Mesenchymal stem cell (in vitro differentiated cells and primary cell): Measurements from ENCODE around the gene DUSP14.

ENCODE experiments used
- DNase-seq: peaks from one replicate; pipeline ENCODE4 v3.0.0-alpha.2; 2013
- H2AFZ ChIP-seq: one replicate; pipeline ENCODE4 v1.6.1; 2013; ENCODE audit warnings: low read depth, mild to moderate bottlenecking, control low read depth, inconsistent platforms, low read length, moderate library complexity
- H2AK5ac ChIP-seq: 2 replicates; pipeline ENCODE4 v1.6.1; 2013; ENCODE audit warnings: low read length, moderate library complexity, mild to moderate bottlenecking, inconsistent platforms; ENCODE audit not compliant: severe bottlenecking
- H2BK120ac ChIP-seq: one replicate; pipeline ENCODE4 v1.6.1; 2013; ENCODE audit warnings: low read depth, mild to moderate bottlenecking, inconsistent platforms, low read length, moderate library complexity
- H2BK12ac ChIP-seq, 2 experiments: one replicate each; pipeline ENCODE4 v1.6.1; 2013; ENCODE audit warnings: inconsistent platforms in 2 of 2, low read length in 2 of 2, mild to moderate bottlenecking in 2 of 2, moderate library complexity in 2 of 2, control low read depth in 1 of 2
- H2BK15ac ChIP-seq: one replicate; pipeline ENCODE4 v1.6.1; 2013; ENCODE audit warnings: mild to moderate bottlenecking, low read depth, inconsistent platforms; ENCODE audit not compliant: poor library complexity, severe bottlenecking
- H2BK5ac ChIP-seq: 2 replicates; pipeline ENCODE4 v1.6.1; 2013; ENCODE audit warnings: low read depth, mild to moderate bottlenecking, low read length, control low read depth, inconsistent platforms; ENCODE audit not compliant: poor library complexity, severe bottlenecking
- H3K14ac ChIP-seq, 2 experiments: one replicate each; pipeline ENCODE4 v1.6.1; 2013; ENCODE audit warnings: inconsistent platforms in 2 of 2, low read length in 2 of 2, control low read depth in 1 of 2, mild to moderate bottlenecking in 1 of 2, moderate library complexity in 1 of 2
- H3K18ac ChIP-seq, 2 experiments: one replicate each; pipeline ENCODE4 v1.6.1; 2013; ENCODE audit warnings: inconsistent platforms in 2 of 2, low read length in 2 of 2, control low read depth in 1 of 2, low read depth in 1 of 2, mild to moderate bottlenecking in 1 of 2
- H3K23ac ChIP-seq, 2 experiments: one replicate each; pipeline ENCODE4 v1.6.1; 2013; ENCODE audit warnings: inconsistent platforms in 2 of 2, low read length in 2 of 2, mild to moderate bottlenecking in 2 of 2, moderate library complexity in 2 of 2, control low read depth in 1 of 2
- H3K27ac ChIP-seq: 2 replicates; pipeline ENCODE4 v1.5.1; 2013; ENCODE audit warnings: mild to moderate bottlenecking, moderate library complexity, low read length, control low read depth, inconsistent platforms; ENCODE audit not compliant: poor library complexity, severe bottlenecking
- H3K27me3 ChIP-seq, 2 experiments: 2 replicates each; pipeline versions ENCODE4 v1.6.1 to v1.7.0; 2013; ENCODE audit warnings: low read length in 2 of 2, mild to moderate bottlenecking in 2 of 2, moderate library complexity in 2 of 2, control low read depth in 1 of 2, inconsistent platforms in 1 of 2; ENCODE audit not compliant: control insufficient read depth in 1 of 2, insufficient read depth in 1 of 2
- H3K36me3 ChIP-seq, 2 experiments: 2 replicates each; pipeline versions ENCODE4 v1.6.1 to v1.7.0; 2013; ENCODE audit warnings: low read length in 2 of 2, control low read depth in 1 of 2, inconsistent platforms in 1 of 2, low read depth in 1 of 2, mild to moderate bottlenecking in 1 of 2; ENCODE audit not compliant: insufficient read depth in 2 of 2, control insufficient read depth in 1 of 2
- H3K4ac ChIP-seq, 2 experiments: one replicate each; pipeline ENCODE4 v1.6.1; 2013; ENCODE audit warnings: inconsistent platforms in 2 of 2, low read length in 2 of 2, mild to moderate bottlenecking in 2 of 2, moderate library complexity in 2 of 2, control low read depth in 1 of 2, low read depth in 1 of 2
- H3K4me1 ChIP-seq: 2 replicates; pipeline ENCODE4 v1.6.1; 2013; ENCODE audit warnings: low read depth, low read length, control low read depth; ENCODE audit not compliant: control insufficient read depth, insufficient read depth
- H3K4me2 ChIP-seq: 2 replicates; pipeline ENCODE4 v1.6.1; 2013; ENCODE audit warnings: low read length, mild to moderate bottlenecking, inconsistent platforms; ENCODE audit not compliant: poor library complexity, severe bottlenecking
- H3K4me3 ChIP-seq, 2 experiments: 2 replicates each; pipeline versions ENCODE4 v1.5.1 to v1.7.0; 2013; ENCODE audit warnings: low read length in 2 of 2, mild to moderate bottlenecking in 2 of 2, control low read depth in 1 of 2, low read depth in 1 of 2; ENCODE audit not compliant: insufficient read depth in 1 of 2
- H3K79me1 ChIP-seq: replicated peaks from 2 replicates; pipeline ENCODE4 v1.6.1; 2013; ENCODE audit warnings: mild to moderate bottlenecking, control low read depth, low read length, inconsistent platforms; ENCODE audit not compliant: poor library complexity, severe bottlenecking
- H3K9ac ChIP-seq: 2 replicates; pipeline ENCODE4 v1.7.0; 2013; ENCODE audit warnings: mild to moderate bottlenecking, low read length, moderate library complexity
- H3K9me3 ChIP-seq: 2 replicates; pipeline ENCODE4 v1.7.0; 2013; ENCODE audit warnings: mild to moderate bottlenecking, low read length; ENCODE audit not compliant: control insufficient read depth
- H4K8ac ChIP-seq: one replicate; pipeline ENCODE4 v1.6.1; 2013; ENCODE audit warnings: inconsistent platforms, mild to moderate bottlenecking, low read length, moderate library complexity
- H4K91ac ChIP-seq: one replicate; pipeline ENCODE4 v1.6.1; 2013; ENCODE audit warnings: mild to moderate bottlenecking, low read length, inconsistent platforms
- WGBS: methylation state at CpG from one replicate; pipeline ENCODE4 v1.1.7; 2013; ENCODE audit warnings: mixed read lengths; 5-methylcytosine and 5-hydroxymethylcytosine counted together

The DUSP14 gene

DNA sequence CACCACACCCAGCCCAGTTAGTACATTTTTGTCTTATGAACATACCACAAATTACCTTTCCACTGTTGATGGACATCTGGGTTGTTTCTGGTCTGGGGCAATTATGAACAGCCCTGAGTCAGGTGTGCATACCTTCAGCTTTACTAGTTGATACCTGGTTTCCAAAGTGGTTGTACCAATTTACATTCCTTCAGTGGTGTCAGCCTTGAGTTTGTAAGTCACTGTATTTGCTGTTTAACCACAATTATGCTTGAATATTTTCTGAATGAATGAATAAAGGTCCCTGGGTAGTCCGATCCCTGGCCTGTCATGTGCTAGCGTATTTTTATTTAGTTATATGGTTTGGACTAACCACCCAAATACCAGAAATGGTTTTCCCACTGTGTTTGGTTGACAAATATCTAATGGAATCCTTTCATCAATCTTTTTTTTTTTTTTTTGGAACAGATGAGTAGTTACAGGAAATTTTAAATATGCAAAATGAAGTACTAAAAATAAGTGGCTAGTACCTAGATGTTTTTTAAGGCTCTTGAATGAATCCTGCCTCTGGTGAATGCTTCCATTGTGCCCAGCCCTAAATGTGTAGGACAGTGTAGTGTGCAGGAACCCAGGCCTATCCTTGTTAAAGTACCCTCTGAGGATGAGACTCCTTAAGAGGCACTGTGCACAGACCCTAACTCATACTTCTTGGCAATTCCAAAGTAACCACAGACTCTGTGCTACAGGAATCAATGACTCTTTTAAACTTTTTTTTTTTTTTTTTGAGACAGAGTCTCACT is 3.7 kb downstream of the DUSP14 start:
- peak overlapping the region; percentile 57 for H3K4me2 ChIP-seq
- no peak overlapping the region for H4K8ac ChIP-seq
- no CpG with 5 or more reads among the region's 2 CpGs for WGBS

DNA sequence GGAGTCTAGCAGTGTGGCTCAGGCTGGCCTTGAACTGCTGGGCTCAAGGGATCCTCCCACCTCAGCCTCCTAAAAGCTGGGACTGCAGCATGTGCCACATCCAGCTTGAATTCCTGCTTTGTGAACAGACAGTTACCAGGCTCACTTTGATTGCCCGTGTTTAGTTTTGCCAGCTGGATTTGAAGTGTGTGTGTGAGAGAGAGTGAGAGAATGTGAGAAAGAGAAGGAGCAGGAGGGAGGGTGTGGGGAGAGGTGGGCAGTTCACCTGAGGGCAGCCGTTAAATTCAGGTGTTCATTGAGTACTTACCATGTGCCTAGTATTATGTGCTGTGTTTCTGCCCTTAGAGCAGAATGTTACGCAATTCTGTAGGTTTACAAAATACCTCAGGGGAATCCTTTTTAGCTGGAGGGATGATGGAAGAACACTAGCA is 4.7 kb downstream of the DUSP14 start:
- Histone ChIP-seq H3K14ac (no peak overlapping the region), H3K18ac (peak overlapping the region; percentile 17 to 78), H3K4me1 (peaks cover 10% of the 10 kb centered on the region), H3K36me3 (peaks cover 0 to 3% of the 10 kb centered on the region in 2 experiments), H3K9me3 (no peaks in the 10 kb centered on the region), H2BK12ac (peak overlapping the region in 1 of 2 experiments; percentile 98), H3K4ac (no peak overlapping the region), H3K4me2 (no peak overlapping the region), H4K8ac (peak overlapping the region; percentile 49), H3K79me1 (peaks cover 4% of the 10 kb centered on the region), H2AK5ac (peak overlapping the region; percentile 99), H4K91ac (no peak overlapping the region), H3K27ac (peak overlapping the region; percentile 69), H3K27me3 (no peaks in the 10 kb centered on the region), H2BK120ac (no peak overlapping the region), H2BK15ac (no peak overlapping the region), H2AFZ (no peak overlapping the region), H3K9ac (peak overlapping the region; percentile 62), H3K4me3 (no peak overlapping the region), H2BK5ac (peak overlapping the region; percentile 66), H3K23ac (no peak overlapping the region)
- 92% methylated on average over 3 of the region's 3 CpGs for WGBS
- DNase-seq: peak; percentile 49

More for the DNA sequence above, 3.7 kb downstream of the DUSP14 start:
- peaks cover 3% of the 10 kb centered on the region for H3K79me1 ChIP-seq
- peak; percentile 73 for DNase-seq
- no peak overlapping the region for H3K4ac ChIP-seq
- peaks cover 18% of the 10 kb centered on the region for H3K4me1 ChIP-seq
- no peaks in the 10 kb centered on the region for H3K27me3 ChIP-seq
- H2BK12ac ChIP-seq: no peak overlapping the region
- H3K23ac ChIP-seq: no peak overlapping the region
- H4K91ac ChIP-seq: no peak overlapping the region
- no peak overlapping the region for H2AFZ ChIP-seq
- H3K18ac ChIP-seq: no peak overlapping the region
- H2BK5ac ChIP-seq: no peak overlapping the region
- peak overlapping the region; percentile 96 for H3K9ac ChIP-seq
- H3K14ac ChIP-seq: no peak overlapping the region
- H2AK5ac ChIP-seq: peak overlapping the region; percentile 94
- peak overlapping the region in 1 of 2 experiments; percentile 84 for H3K4me3 ChIP-seq
- peak overlapping the region; percentile 92 for H3K27ac ChIP-seq
- H3K36me3 ChIP-seq: peaks cover 0 to 3% of the 10 kb centered on the region in 2 experiments
- no peak overlapping the region for H2BK120ac ChIP-seq
- no peak overlapping the region for H2BK15ac ChIP-seq
- H3K9me3 ChIP-seq: no peaks in the 10 kb centered on the region

DNA sequence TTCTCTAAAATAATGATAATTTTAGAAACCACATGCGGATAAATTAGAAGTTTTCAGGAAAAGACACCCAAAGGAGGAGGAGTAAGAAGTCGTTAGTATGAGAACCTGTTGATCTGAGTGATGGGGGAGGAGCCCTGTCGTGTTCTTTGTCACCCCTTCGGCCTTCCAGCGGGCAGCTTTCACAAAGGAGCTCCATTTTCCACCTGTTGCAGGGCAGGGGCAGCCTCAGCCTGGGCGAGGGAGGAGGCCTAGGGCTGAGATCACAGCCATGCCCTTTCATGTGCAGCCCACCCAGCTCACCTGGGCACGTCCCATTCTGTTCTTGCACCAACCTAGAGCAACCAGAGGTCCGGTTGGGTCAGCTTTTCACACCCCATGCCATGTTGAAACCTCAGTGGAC is 5.3 kb downstream of the DUSP14 start:
- peaks cover 3 to 5% of the 10 kb centered on the region in 2 experiments for H3K36me3 ChIP-seq
- 73% methylated on average over 8 of the region's 8 CpGs for WGBS

DNA sequence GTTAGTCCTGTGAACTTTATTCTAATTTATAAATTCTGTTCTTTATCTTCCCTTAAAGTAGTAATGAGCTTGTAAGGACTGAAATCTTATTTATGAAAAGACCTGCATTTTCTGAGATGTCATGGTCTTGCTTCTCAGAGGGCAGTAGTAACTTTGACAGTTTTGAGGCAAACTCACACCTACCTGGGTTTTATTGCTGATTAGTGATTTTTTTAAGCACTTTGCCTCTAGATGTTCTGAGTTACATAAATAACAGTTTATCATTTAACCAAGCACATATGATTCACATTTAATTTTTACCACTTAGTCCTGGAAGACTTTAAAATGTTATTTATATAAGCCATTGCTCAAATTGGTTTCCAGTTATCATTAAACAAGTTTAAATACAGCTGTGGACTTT is 10.7 kb downstream of the DUSP14 start:
- Histone ChIP-seq H3K27me3 (no peaks in the 10 kb centered on the region), H2BK12ac (no peak overlapping the region), H3K4me2 (no peak overlapping the region), H3K23ac (no peak overlapping the region), H2BK15ac (no peak overlapping the region), H2AFZ (no peak overlapping the region), H3K4ac (no peak overlapping the region), H2BK5ac (no peak overlapping the region), H4K8ac (no peak overlapping the region), H3K4me1 (peaks cover 2% of the 10 kb centered on the region), H3K27ac (no peak overlapping the region), H3K9me3 (no peaks in the 10 kb centered on the region), H3K4me3 (no peak overlapping the region), H2AK5ac (no peak overlapping the region), H3K79me1 (peaks cover 7% of the 10 kb centered on the region), H3K9ac (no peak overlapping the region), H2BK120ac (no peak overlapping the region), H3K36me3 (peaks cover 14 to 34% of the 10 kb centered on the region in 2 experiments), H3K14ac (no peak overlapping the region), H4K91ac (no peak overlapping the region), H3K18ac (no peak overlapping the region)
- no peak for DNase-seq

More for the DNA sequence above, 5.3 kb downstream of the DUSP14 start:
- Histone ChIP-seq H3K4me1 (peaks cover 12% of the 10 kb centered on the region), H4K91ac (no peak overlapping the region), H3K4me2 (no peak overlapping the region), H3K14ac (peak overlapping the region in 1 of 2 experiments; percentile 68), H4K8ac (no peak overlapping the region), H2AK5ac (peak overlapping the region; percentile 57), H2BK120ac (no peak overlapping the region), H3K18ac (peak overlapping the region in 1 of 2 experiments; percentile 28), H2BK12ac (peak overlapping the region in 1 of 2 experiments; percentile 37), H2BK15ac (no peak overlapping the region), H2BK5ac (no peak overlapping the region), H3K27ac (no peak overlapping the region), H3K9ac (no peak overlapping the region), H3K4ac (no peak overlapping the region), H3K4me3 (no peak overlapping the region), H3K79me1 (peaks cover 4% of the 10 kb centered on the region), H3K23ac (no peak overlapping the region), H3K9me3 (no peaks in the 10 kb centered on the region), H3K27me3 (no peaks in the 10 kb centered on the region), H2AFZ (no peak overlapping the region)
- no peak for DNase-seq
